ENCODE data around the gene ALKBH4. TPM values are rescaled to one million over a fixed set of nuclear protein-coding genes. Genes with fewer than 3 reads are reported as not detected.
A peak's percentile ranks its signal among the peaks of the same experiment; 100 is the strongest.

The ALKBH4 gene
- total and polyA plus RNA-seq, 10 of the 15 experiments (the other 5 are each of a cell fraction or from before 2014, with no cell fraction given), result 4.1 to 16.9 (median 11.3) TPM

DNA sequence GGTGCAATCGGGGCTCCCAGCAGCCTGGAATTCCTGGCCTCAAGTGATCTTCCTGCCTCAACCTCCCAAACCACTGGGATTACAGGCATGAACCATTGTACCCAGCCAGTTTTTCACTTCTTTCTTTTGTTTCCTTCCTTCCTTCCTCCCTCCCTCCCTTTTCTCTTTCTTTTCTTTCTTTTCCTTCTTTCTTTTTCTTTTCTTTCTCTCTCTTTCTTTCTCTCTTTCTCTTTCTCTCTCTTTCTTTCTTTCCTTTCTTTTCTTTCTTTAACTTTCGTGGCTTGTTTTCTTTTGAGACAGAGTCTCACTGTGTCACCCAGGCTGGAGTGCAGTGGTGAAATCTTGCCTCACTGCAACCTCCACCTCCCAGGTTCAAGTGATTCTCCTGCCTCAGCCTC is 19.0 kb downstream of the ALKBH4 start:
- RAD21 ChIA-PET (ENCODE audit: unreplicated experiment), result interaction anchor here (1.0 to 9.0 kb wide), 8 partner anchors 13 to 49 kb away, joined by 3 to 115 read pairs (median 6); partner anchors contain the start of genes ORAI2 and PRKRIP1

GRCh38 chr7:102444961-102445673 is 19.5 kb downstream of the ALKBH4 start:
- DNase-seq (ENCODE audit: low read depth, low spot score) (no peak), ATAC-seq (peak; percentile 66), FAIRE-seq (peak; percentile 96)
- H3K27me3 ChIP-seq (replicated peaks in 1 of 2; ENCODE audit: control insufficient read depth in 2 of 2, insufficient read depth in 2 of 2, low read length in 1 of 2), result no peaks in the 10 kb centered on the region
- peak overlapping the region; percentile 41; the same call in 1 of the 2 replicates for H3K4me3 ChIP-seq
- in situ Hi-C loops (cut with MboI), result no loop called here
- no peaks in the 10 kb centered on the region for H3K9me3 ChIP-seq (replicated peaks; ENCODE audit: control insufficient read depth, insufficient read depth, low read length)
- intact Hi-C loops (cut with micrococcal nuclease; ENCODE audit: unreplicated experiment), result loop anchor here (1.0 to 5.0 kb wide), 2 partner anchors 37 to 588 kb away; no protein-coding TSS in a partner anchor
- BruUV-seq (replicated peaks), result no TSS peak
- POLR2A ChIA-PET, result interaction anchor here (0.6 to 9.7 kb wide), 9 partner anchors 15 to 1221 kb away, joined by 3 to 210 read pairs (median 3); partner anchors contain the start of genes ALKBH4, LRWD1 and ORAI2
- H4K20me1 ChIP-seq (ENCODE audit: control insufficient read depth, insufficient read depth), result no peaks in the 10 kb centered on the region
- peak overlapping the region; percentile 49; the same call in 1 of the 2 replicates for H2AFZ ChIP-seq (ENCODE audit: control insufficient read depth, low read depth, low read length)
- peaks cover 14 to 23% of the 10 kb centered on the region in 2 experiments; a peak in 3 of 4 replicates for H3K36me3 ChIP-seq (ENCODE audit: control insufficient read depth in 2 of 2, insufficient read depth in 2 of 2, low read length in 1 of 2)
- CTCF ChIA-PET, result interaction anchor here (0.6 to 4.4 kb wide), 12 partner anchors 10 to 42 kb away, joined by 3 to 40 read pairs (median 7); no protein-coding TSS in a partner anchor
- H3K27ac ChIP-seq (ENCODE audit: control insufficient read depth, insufficient read depth), result peak overlapping the region; percentile 81
- H3K4me2 ChIP-seq (ENCODE audit: control insufficient read depth, insufficient read depth), result peak overlapping the region; percentile 82
- H3K4me1 ChIP-seq (ENCODE audit: control insufficient read depth, insufficient read depth, low read length), result peaks cover 53% of the 10 kb centered on the region
- H3K79me2 ChIP-seq (ENCODE audit: control insufficient read depth, insufficient read depth, low read length), result peaks cover 7% of the 10 kb centered on the region
- WGBS (ENCODE audit: insufficient coverage, insufficient replicate concordance, low lambda C conversion rate, missing lambda C conversion rate), result 16% methylated on average over 17 of the region's 17 CpGs
- H3K9ac ChIP-seq (ENCODE audit: control insufficient read depth, insufficient read depth, low read length), result peak overlapping the region; percentile 59
- RAD21 ChIA-PET (ENCODE audit: unreplicated experiment), result interaction anchor here (0.9 to 9.0 kb wide), 11 partner anchors 12 to 140 kb away, joined by 3 to 115 read pairs (median 5); partner anchors contain the start of genes ORAI2 and PRKRIP1
- SMC1A ChIA-PET (ENCODE audit: uncharacterized antibody, unreplicated experiment), result interaction anchor here (0.7 to 5.8 kb wide), 11 partner anchors 10 to 160 kb away, joined by 3 to 76 read pairs (median 7); partner anchors contain the start of genes ALKBH4 and PRKRIP1
- TF ChIP-seq, protein P1, sequence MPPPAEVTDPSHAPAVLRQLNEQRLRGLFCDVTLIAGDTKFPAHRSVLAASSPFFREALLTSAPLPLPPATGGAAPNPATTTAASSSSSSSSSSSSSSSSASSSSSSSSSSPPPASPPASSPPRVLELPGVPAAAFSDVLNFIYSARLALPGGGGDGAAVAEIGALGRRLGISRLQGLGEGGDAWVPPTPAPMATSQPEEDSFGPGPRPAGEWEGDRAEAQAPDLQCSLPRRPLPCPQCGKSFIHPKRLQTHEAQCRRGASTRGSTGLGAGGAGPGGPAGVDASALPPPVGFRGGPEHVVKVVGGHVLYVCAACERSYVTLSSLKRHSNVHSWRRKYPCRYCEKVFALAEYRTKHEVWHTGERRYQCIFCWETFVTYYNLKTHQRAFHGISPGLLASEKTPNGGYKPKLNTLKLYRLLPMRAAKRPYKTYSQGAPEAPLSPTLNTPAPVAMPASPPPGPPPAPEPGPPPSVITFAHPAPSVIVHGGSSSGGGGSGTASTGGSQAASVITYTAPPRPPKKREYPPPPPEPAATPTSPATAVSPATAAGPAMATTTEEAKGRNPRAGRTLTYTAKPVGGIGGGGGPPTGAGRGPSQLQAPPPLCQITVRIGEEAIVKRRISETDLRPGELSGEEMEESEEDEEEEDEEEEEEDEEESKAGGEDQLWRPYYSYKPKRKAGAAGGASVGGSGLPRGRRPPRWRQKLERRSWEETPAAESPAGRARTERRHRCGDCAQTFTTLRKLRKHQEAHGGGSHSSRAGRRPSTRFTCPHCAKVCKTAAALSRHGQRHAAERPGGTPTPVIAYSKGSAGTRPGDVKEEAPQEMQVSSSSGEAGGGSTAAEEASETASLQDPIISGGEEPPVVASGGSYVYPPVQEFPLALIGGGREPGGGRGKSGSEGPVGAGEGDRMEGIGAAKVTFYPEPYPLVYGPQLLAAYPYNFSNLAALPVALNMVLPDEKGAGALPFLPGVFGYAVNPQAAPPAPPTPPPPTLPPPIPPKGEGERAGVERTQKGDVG (CRISPR knock-in tag; IDR thresholded peaks at IDR 0.05), result no peak; the same call in 1 of the 2 replicates
- TF ChIP-seq MYC (IDR thresholded peaks at IDR 0.05; ENCODE audit: insufficient read depth, insufficient read length, insufficient replicate concordance, low read length, severe bottlenecking) (peak; percentile 45), EP300 (IDR thresholded peaks at IDR 0.05; ENCODE audit: borderline replicate concordance in 1 of 2, control insufficient read depth in 1 of 2, low read depth in 2 of 2, low read length in 2 of 2) (no peak), CEBPB (IDR thresholded peaks at IDR 0.05; ENCODE audit: borderline replicate concordance in 1 of 2, low read depth in 2 of 2, low read length in 2 of 2) (no peak), SREBF2 (IDR thresholded peaks at IDR 0.05; ENCODE audit: low read length) (no peak)
- TF ChIP-seq, protein P2, sequence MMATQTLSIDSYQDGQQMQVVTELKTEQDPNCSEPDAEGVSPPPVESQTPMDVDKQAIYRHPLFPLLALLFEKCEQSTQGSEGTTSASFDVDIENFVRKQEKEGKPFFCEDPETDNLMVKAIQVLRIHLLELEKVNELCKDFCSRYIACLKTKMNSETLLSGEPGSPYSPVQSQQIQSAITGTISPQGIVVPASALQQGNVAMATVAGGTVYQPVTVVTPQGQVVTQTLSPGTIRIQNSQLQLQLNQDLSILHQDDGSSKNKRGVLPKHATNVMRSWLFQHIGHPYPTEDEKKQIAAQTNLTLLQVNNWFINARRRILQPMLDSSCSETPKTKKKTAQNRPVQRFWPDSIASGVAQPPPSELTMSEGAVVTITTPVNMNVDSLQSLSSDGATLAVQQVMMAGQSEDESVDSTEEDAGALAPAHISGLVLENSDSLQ (IDR thresholded peaks at IDR 0.05), result peak; percentile 89

More for the DNA sequence above, 19.0 kb downstream of the ALKBH4 start:
- peak overlapping the region; percentile 1; the same call in 1 of the 2 replicates for H3K4me2 ChIP-seq (ENCODE audit: control insufficient read depth, insufficient read depth)
- no peak for FAIRE-seq
- no peak overlapping the region for H2AFZ ChIP-seq (ENCODE audit: control insufficient read depth, low read depth, low read length)
- H3K9ac ChIP-seq (ENCODE audit: control insufficient read depth, insufficient read depth, low read length), result no peak overlapping the region
- CTCF ChIA-PET, result interaction anchor here (0.8 to 2.3 kb wide), 7 partner anchors 11 to 41 kb away, joined by 3 to 14 read pairs (median 8); no protein-coding TSS in a partner anchor
- intact Hi-C loops (cut with micrococcal nuclease; ENCODE audit: unreplicated experiment) (loop anchor here (1.0 kb wide), 1 partner anchor 37 kb away; no protein-coding TSS in a partner anchor), in situ Hi-C loops (cut with MboI) (no loop called here)
- DNase-seq (ENCODE audit: low read depth, low spot score), result no peak
- SMC1A ChIA-PET (ENCODE audit: uncharacterized antibody, unreplicated experiment), result interaction anchor here (0.7 to 5.8 kb wide), 9 partner anchors 10 to 50 kb away, joined by 3 to 76 read pairs (median 11); partner anchors contain the start of genes ALKBH4 and PRKRIP1
- no peak overlapping the region for H3K4me3 ChIP-seq
- 70% methylated on average over 2 of the region's 2 CpGs for WGBS (ENCODE audit: insufficient coverage, insufficient replicate concordance, low lambda C conversion rate, missing lambda C conversion rate)
- H3K27me3 ChIP-seq (replicated peaks in 1 of 2; ENCODE audit: control insufficient read depth in 2 of 2, insufficient read depth in 2 of 2, low read length in 1 of 2), result no peaks in the 10 kb centered on the region
- H4K20me1 ChIP-seq (ENCODE audit: control insufficient read depth, insufficient read depth), result no peaks in the 10 kb centered on the region
- H3K79me2 ChIP-seq (ENCODE audit: control insufficient read depth, insufficient read depth, low read length), result peaks cover 7% of the 10 kb centered on the region
- H3K36me3 ChIP-seq (ENCODE audit: control insufficient read depth in 2 of 2, insufficient read depth in 2 of 2, low read length in 1 of 2), result peaks cover 10 to 22% of the 10 kb centered on the region in 2 experiments; a peak in 3 of 4 replicates
- POLR2A ChIA-PET, result interaction anchor here (0.7 to 9.7 kb wide), 6 partner anchors 15 to 41 kb away, joined by 3 to 210 read pairs (median 6); partner anchors contain the start of gene ORAI2
- ATAC-seq, result no peak
- TF ChIP-seq RFX5 (IDR thresholded peaks at IDR 0.05; ENCODE audit: low read depth, low read length), result no peak
- no peak for TF ChIP-seq CHD2 (IDR thresholded peaks at IDR 0.05; ENCODE audit: borderline replicate concordance, low read depth, low read length)
- peak in 1 of 2 experiments; percentile 24; a peak in 1 of 4 replicates for TF ChIP-seq IKZF2 (IDR thresholded peaks at IDR 0.05)
- no peaks in the 10 kb centered on the region for H3K9me3 ChIP-seq (replicated peaks; ENCODE audit: control insufficient read depth, insufficient read depth, low read length)
- no TSS peak for BruUV-seq (replicated peaks)
- peaks cover 47% of the 10 kb centered on the region for H3K4me1 ChIP-seq (ENCODE audit: control insufficient read depth, insufficient read depth, low read length)
- H3K27ac ChIP-seq (ENCODE audit: control insufficient read depth, insufficient read depth), result peak overlapping the region; percentile 81

All from GM12878 (cell line).